Measurements from ENCODE around the gene SORBS1. TPM values are rescaled to one million over a fixed set of nuclear protein-coding genes. Genes with fewer than 3 reads are reported as not detected.

Gene SORBS1
- total and polyA plus RNA-seq, 2 donors (not counting 1 experiment from before 2014, with no cell fraction given), result 0.21 to 1.5 TPM

DNA sequence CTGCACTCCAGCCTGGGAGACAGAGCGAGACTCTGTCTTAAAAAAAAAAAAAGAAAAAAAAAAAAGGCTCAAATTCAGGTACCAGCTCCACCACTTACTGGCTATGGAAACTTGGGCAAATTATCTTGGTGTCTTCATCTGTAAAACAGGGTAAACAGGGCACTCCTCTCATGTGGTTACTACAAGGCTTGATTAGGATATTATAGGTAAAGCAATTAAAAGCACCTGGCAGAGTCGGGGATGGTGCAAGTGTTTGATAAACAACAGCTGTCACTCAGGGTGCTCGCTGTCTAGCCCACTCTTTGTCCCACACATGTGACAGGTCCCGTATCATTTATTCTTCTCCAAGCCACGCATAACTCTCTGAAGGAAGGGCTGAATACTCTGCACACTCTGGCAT lies 96.9 kb downstream of the SORBS1 start:
- Histone ChIP-seq H3K4me3 (ENCODE audit: control extremely low read depth in 1 of 5, extremely low read depth in 1 of 5, insufficient read depth in 1 of 5, low read depth in 2 of 5, low read length in 4 of 5) (no peak overlapping the region), H3K27me3 (replicated peaks in 1 of 4; ENCODE audit: control extremely low read depth in 1 of 4, control insufficient read depth in 3 of 4, insufficient read depth in 4 of 4, low read length in 3 of 4) (peaks cover 0 to 10% (median 2%) of the 10 kb centered on the region in 4 experiments), H2AFZ (ENCODE audit: insufficient read depth, low read depth, low read length, poor library complexity, severe bottlenecking) (no peak overlapping the region), H3K79me2 (ENCODE audit: control insufficient read depth, insufficient read depth, low read length) (no peaks in the 10 kb centered on the region), H3K27ac (ENCODE audit: low read length in 2 of 2) (no peak overlapping the region), H4K20me1 (ENCODE audit: control insufficient read depth, insufficient read depth, low read length, poor library complexity, severe bottlenecking) (no peaks in the 10 kb centered on the region), H3K4me1 (ENCODE audit: control insufficient read depth in 2 of 2, insufficient read depth in 2 of 2, low read length in 2 of 2) (no peaks in the 10 kb centered on the region), H3K9me3 (ENCODE audit: control extremely low read depth in 1 of 3, control insufficient read depth in 2 of 3, insufficient read depth in 1 of 3, low read length in 2 of 3) (no peaks in the 10 kb centered on the region), H3K36me3 (replicated peaks in 1 of 2; ENCODE audit: control extremely low read depth in 1 of 2, control insufficient read depth in 1 of 2, extremely low read depth in 1 of 2, insufficient read depth in 2 of 2, low read length in 1 of 2) (no peaks in the 10 kb centered on the region), H3K9ac (ENCODE audit: low read length) (no peak overlapping the region), H3K4me2 (replicated peaks; ENCODE audit: low read depth, low read length, poor library complexity, severe bottlenecking) (no peak overlapping the region)
- ChIA-PET POLR2A (no interaction called here), CTCF (no interaction called here)
- TF ChIP-seq, protein P1, sequence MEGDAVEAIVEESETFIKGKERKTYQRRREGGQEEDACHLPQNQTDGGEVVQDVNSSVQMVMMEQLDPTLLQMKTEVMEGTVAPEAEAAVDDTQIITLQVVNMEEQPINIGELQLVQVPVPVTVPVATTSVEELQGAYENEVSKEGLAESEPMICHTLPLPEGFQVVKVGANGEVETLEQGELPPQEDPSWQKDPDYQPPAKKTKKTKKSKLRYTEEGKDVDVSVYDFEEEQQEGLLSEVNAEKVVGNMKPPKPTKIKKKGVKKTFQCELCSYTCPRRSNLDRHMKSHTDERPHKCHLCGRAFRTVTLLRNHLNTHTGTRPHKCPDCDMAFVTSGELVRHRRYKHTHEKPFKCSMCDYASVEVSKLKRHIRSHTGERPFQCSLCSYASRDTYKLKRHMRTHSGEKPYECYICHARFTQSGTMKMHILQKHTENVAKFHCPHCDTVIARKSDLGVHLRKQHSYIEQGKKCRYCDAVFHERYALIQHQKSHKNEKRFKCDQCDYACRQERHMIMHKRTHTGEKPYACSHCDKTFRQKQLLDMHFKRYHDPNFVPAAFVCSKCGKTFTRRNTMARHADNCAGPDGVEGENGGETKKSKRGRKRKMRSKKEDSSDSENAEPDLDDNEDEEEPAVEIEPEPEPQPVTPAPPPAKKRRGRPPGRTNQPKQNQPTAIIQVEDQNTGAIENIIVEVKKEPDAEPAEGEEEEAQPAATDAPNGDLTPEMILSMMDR (IDR thresholded peaks at IDR 0.05), result no peak
- no peak for TF ChIP-seq EZH2 (IDR thresholded peaks at IDR 0.05; ENCODE audit: borderline replicate concordance, insufficient read depth, low read depth, low read length, poor library complexity, severe bottlenecking)
- Mint-ChIP-seq H3K27ac (no peak overlapping the region), H3K4me1 (no peaks in the 10 kb centered on the region), H3K4me3 (no peak overlapping the region), H3K27me3 (peaks cover 32% of the 10 kb centered on the region), H3K9me3 (ENCODE audit: insufficient read depth) (no peaks in the 10 kb centered on the region)
- WGBS (ENCODE audit: insufficient coverage), result 100% methylated on average over 4 of the region's 5 CpGs
- DNase-seq, result no peak
- intact Hi-C loops (cut with micrococcal nuclease), result no loop called here
- no peak for ATAC-seq (ENCODE audit: low read depth)

- POLR2A ChIA-PET, result no interaction called here
- CTCF ChIA-PET, result no interaction called here
- WGBS (ENCODE audit: insufficient coverage), result 100% methylated on average over 1 of the region's 1 CpG
- H3K27ac ChIP-seq (ENCODE audit: low read length in 2 of 2), result no peak overlapping the region
- no peak overlapping the region for H2AFZ ChIP-seq (ENCODE audit: insufficient read depth, low read depth, low read length, poor library complexity, severe bottlenecking)
- no peaks in the 10 kb centered on the region for H3K36me3 ChIP-seq (replicated peaks in 1 of 2; ENCODE audit: control extremely low read depth in 1 of 2, control insufficient read depth in 1 of 2, extremely low read depth in 1 of 2, insufficient read depth in 2 of 2, low read length in 1 of 2)
- no peaks in the 10 kb centered on the region for H3K79me2 ChIP-seq (ENCODE audit: control insufficient read depth, insufficient read depth, low read length)
- no peak overlapping the region for H3K9ac ChIP-seq (ENCODE audit: low read length)
- no peak overlapping the region for H3K4me3 ChIP-seq (ENCODE audit: control extremely low read depth in 1 of 5, extremely low read depth in 1 of 5, insufficient read depth in 1 of 5, low read depth in 2 of 5, low read length in 4 of 5)
- H3K9me3 ChIP-seq (ENCODE audit: control extremely low read depth in 1 of 3, control insufficient read depth in 2 of 3, insufficient read depth in 1 of 3, low read length in 2 of 3), result no peaks in the 10 kb centered on the region
- Mint-ChIP-seq H3K4me1 (no peaks in the 10 kb centered on the region), H3K27ac (no peak overlapping the region), H3K4me3 (no peak overlapping the region), H3K27me3 (peaks cover 27% of the 10 kb centered on the region), H3K9me3 (ENCODE audit: insufficient read depth) (no peaks in the 10 kb centered on the region)
- no peaks in the 10 kb centered on the region for H4K20me1 ChIP-seq (ENCODE audit: control insufficient read depth, insufficient read depth, low read length, poor library complexity, severe bottlenecking)
- ATAC-seq (ENCODE audit: low read depth) (no peak), DNase-seq (no peak)
- H3K4me2 ChIP-seq (replicated peaks; ENCODE audit: low read depth, low read length, poor library complexity, severe bottlenecking), result no peak overlapping the region
- intact Hi-C loops (cut with micrococcal nuclease), result no loop called here
- peaks cover 0 to 10% (median 0%) of the 10 kb centered on the region in 4 experiments for H3K27me3 ChIP-seq (replicated peaks in 1 of 4; ENCODE audit: control extremely low read depth in 1 of 4, control insufficient read depth in 3 of 4, insufficient read depth in 4 of 4, low read length in 3 of 4)
- no peaks in the 10 kb centered on the region for H3K4me1 ChIP-seq (ENCODE audit: control insufficient read depth in 2 of 2, insufficient read depth in 2 of 2, low read length in 2 of 2)
- no peak for TF ChIP-seq EZH2 (IDR thresholded peaks at IDR 0.05; ENCODE audit: borderline replicate concordance, insufficient read depth, low read depth, low read length, poor library complexity, severe bottlenecking)
- TF ChIP-seq, protein P1 (IDR thresholded peaks at IDR 0.05), result no peak
Measured at GRCh38 chr10:95462740-95463667, 98.2 kb downstream of the SORBS1 start.
